ENCODE data around the gene TECPR2. TPM values are rescaled to one million over a fixed set of nuclear protein-coding genes. Genes with fewer than 3 reads are reported as not detected.

Gene TECPR2
- total RNA-seq, 1 experiment from 2014 or later, result 12.2 TPM

GRCh38 chr14:102321456-102322422, 41.0 kb upstream of the TECPR2 start (continued):
- TF ChIP-seq, protein P1, sequence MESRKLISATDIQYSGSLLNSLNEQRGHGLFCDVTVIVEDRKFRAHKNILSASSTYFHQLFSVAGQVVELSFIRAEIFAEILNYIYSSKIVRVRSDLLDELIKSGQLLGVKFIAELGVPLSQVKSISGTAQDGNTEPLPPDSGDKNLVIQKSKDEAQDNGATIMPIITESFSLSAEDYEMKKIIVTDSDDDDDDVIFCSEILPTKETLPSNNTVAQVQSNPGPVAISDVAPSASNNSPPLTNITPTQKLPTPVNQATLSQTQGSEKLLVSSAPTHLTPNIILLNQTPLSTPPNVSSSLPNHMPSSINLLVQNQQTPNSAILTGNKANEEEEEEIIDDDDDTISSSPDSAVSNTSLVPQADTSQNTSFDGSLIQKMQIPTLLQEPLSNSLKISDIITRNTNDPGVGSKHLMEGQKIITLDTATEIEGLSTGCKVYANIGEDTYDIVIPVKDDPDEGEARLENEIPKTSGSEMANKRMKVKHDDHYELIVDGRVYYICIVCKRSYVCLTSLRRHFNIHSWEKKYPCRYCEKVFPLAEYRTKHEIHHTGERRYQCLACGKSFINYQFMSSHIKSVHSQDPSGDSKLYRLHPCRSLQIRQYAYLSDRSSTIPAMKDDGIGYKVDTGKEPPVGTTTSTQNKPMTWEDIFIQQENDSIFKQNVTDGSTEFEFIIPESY (IDR thresholded peaks at IDR 0.05; ENCODE audit: extremely low read depth, insufficient replicate concordance, low read length), result no peak
- TF ChIP-seq EZH2 (IDR thresholded peaks at IDR 0.05), result no peak
- no peak for TF ChIP-seq EZH2phosphoT487 (IDR thresholded peaks at IDR 0.05; ENCODE audit: borderline replicate concordance)
- no peak for TF ChIP-seq JUND (IDR thresholded peaks at IDR 0.05)
- no peak for TF ChIP-seq POLR2A (IDR thresholded peaks at IDR 0.05; ENCODE audit: borderline replicate concordance, extremely low read depth, insufficient read depth, insufficient read length)
- TF ChIP-seq, protein P2, sequence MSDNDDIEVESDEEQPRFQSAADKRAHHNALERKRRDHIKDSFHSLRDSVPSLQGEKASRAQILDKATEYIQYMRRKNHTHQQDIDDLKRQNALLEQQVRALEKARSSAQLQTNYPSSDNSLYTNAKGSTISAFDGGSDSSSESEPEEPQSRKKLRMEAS (IDR thresholded peaks at IDR 0.05), result no peak
- no peak for TF ChIP-seq SIN3A (IDR thresholded peaks at IDR 0.05; ENCODE audit: low read depth)
- TF ChIP-seq ZNF274 (IDR thresholded peaks at IDR 0.05; ENCODE audit: low read depth, low read length), result no peak
- no peak for TF ChIP-seq CBX3 (IDR thresholded peaks at IDR 0.05; ENCODE audit: low read depth)
- TF ChIP-seq TCF7L2 (IDR thresholded peaks at IDR 0.05; ENCODE audit: borderline replicate concordance, extremely low read depth, insufficient read depth, insufficient read length), result no peak

- no TSS peak for BruUV-seq (replicated peaks)
- DNase-seq (ENCODE audit: low read depth, low spot score) (peak; percentile 59), ATAC-seq (peak; percentile 45)
- Histone ChIP-seq H2AFZ (ENCODE audit: low read depth, low read length, poor library complexity, severe bottlenecking) (no peak overlapping the region), H4K20me1 (ENCODE audit: insufficient read depth) (no peaks in the 10 kb centered on the region), H3K9me3 (ENCODE audit: control insufficient read depth in 1 of 2, insufficient read depth in 1 of 2, low read depth in 1 of 2, low read length in 2 of 2) (no peaks in the 10 kb centered on the region), H3K27me3 (ENCODE audit: insufficient read depth, low read length) (no peaks in the 10 kb centered on the region), H3K79me2 (ENCODE audit: insufficient read depth, low read length) (peaks cover 19% of the 10 kb centered on the region), H3K9ac (ENCODE audit: low read length) (no peak overlapping the region), H3K27ac (ENCODE audit: low read depth, low read length) (no peak overlapping the region), H3K4me1 (ENCODE audit: control insufficient read depth in 1 of 2, insufficient read depth in 2 of 2, low read length in 2 of 2) (peaks cover 17 to 33% of the 10 kb centered on the region in 2 experiments), H3K9me2 (ENCODE audit: insufficient read depth) (no peaks in the 10 kb centered on the region), H3K4me3 (replicated peaks in 1 of 2; ENCODE audit: low read depth in 1 of 2, low read length in 2 of 2) (no peak overlapping the region), H3K4me2 (ENCODE audit: low read length) (no peak overlapping the region), H3K36me3 (ENCODE audit: control insufficient read depth in 1 of 2, insufficient read depth in 2 of 2, low read length in 2 of 2) (no peaks in the 10 kb centered on the region; a peak in 1 of 4 replicates)
- intact Hi-C loops (cut with micrococcal nuclease), result no loop called here
- RAD21 ChIA-PET (ENCODE audit: low non-redundant PET in 1 of 2, low total read pairs in 2 of 2, uncharacterized antibody in 2 of 2, unreplicated experiment in 2 of 2), result no interaction called here
- POLR2A ChIA-PET, result no interaction called here
- CTCF ChIA-PET, result no interaction called here
- TF ChIP-seq RAD21 (IDR thresholded peaks at IDR 0.05; ENCODE audit: low read depth) (no peak), CTCF (IDR thresholded peaks at IDR 0.05 in 2 of 3, conservative IDR thresholded peaks at IDR 0.05 in 1 of 3; ENCODE audit: borderline replicate concordance in 1 of 3, insufficient read depth in 1 of 3, low read depth in 2 of 3, low read length in 2 of 3) (peak in 2 of 3 experiments; percentile 83 to 85; a peak in 4 of 6 replicates), SIN3A (IDR thresholded peaks at IDR 0.05; ENCODE audit: low read depth) (no peak), ZFX (IDR thresholded peaks at IDR 0.05) (no peak)
Measured at GRCh38 chr14:102323102-102323501, 39.6 kb upstream of the TECPR2 start.
